ENCODE measurements around the gene XIRP2. TPM values are rescaled to one million over a fixed set of nuclear protein-coding genes. Genes with fewer than 3 reads are reported as not detected.

The XIRP2 gene
- total and polyA plus RNA-seq, 2 of the 8 experiments (the other 6 are each of a cell fraction or from before 2014, with no cell fraction given), result 0.11 TPM; not detected in 1

GRCh38 chr2:166882851-166883250 is 5.4 kb upstream of the XIRP2 start:
- POLR2A ChIA-PET (ENCODE audit: partially characterized antibody), result no interaction called here
- H3K36me3 ChIP-seq (ENCODE audit: control insufficient read depth in 2 of 4, insufficient read depth in 4 of 4, low read length in 3 of 4), result no peaks in the 10 kb centered on the region

More at GRCh38 chr2:166882851-166883250, 5.4 kb upstream of the XIRP2 start:
- Histone ChIP-seq H3K27me3 (replicated peaks in 1 of 4; ENCODE audit: control insufficient read depth in 3 of 4, extremely low read depth in 1 of 4, insufficient read depth in 3 of 4, low read length in 3 of 4) (no peaks in the 10 kb centered on the region), H4K20me1 (replicated peaks in 1 of 2; ENCODE audit: control insufficient read depth in 1 of 2, insufficient read depth in 2 of 2, low read length in 2 of 2) (no peaks in the 10 kb centered on the region), H3K79me1 (ENCODE audit: low read depth, low read length) (no peaks in the 10 kb centered on the region), H2BK15ac (ENCODE audit: low read length) (no peak overlapping the region), H2BK120ac (replicated peaks; ENCODE audit: low read depth, low read length) (no peak overlapping the region), H2AK5ac (ENCODE audit: low read depth, low read length) (no peak overlapping the region), H3K4me3 (ENCODE audit: extremely low read depth in 1 of 4, insufficient read depth in 2 of 4, low read depth in 3 of 4, low read length in 4 of 4) (no peak overlapping the region), H3K18ac (ENCODE audit: extremely low read depth, low read length) (no peak overlapping the region), H4K91ac (replicated peaks; ENCODE audit: insufficient read length, low read length) (no peak overlapping the region), H3K4me2 (ENCODE audit: insufficient read depth in 1 of 2, low read depth in 2 of 2, low read length in 2 of 2) (no peak overlapping the region), H2AFZ (ENCODE audit: low read length) (no peak overlapping the region), H4K5ac (ENCODE audit: insufficient read length, low read depth, low read length) (no peak overlapping the region), H3K79me2 (ENCODE audit: control insufficient read depth in 1 of 2, insufficient read depth in 2 of 2, low read length in 2 of 2) (no peaks in the 10 kb centered on the region), H2BK5ac (ENCODE audit: low read depth, low read length) (no peak overlapping the region), H3K4ac (replicated peaks; ENCODE audit: insufficient read length, low read depth, low read length) (no peak overlapping the region), H3K23ac (ENCODE audit: insufficient read length) (no peak overlapping the region), H3K9ac (replicated peaks in 1 of 4; ENCODE audit: extremely low read depth in 1 of 4, low read depth in 3 of 4, low read length in 3 of 4) (no peak overlapping the region), H3K27ac (ENCODE audit: low read depth, low read length) (no peak overlapping the region), H3K4me1 (replicated peaks in 1 of 4; ENCODE audit: control insufficient read depth in 3 of 4, insufficient read depth in 4 of 4, low read length in 3 of 4) (no peaks in the 10 kb centered on the region), H3K14ac (ENCODE audit: insufficient read length) (no peak overlapping the region), H3K23me2 (ENCODE audit: low read depth, low read length) (no peaks in the 10 kb centered on the region), H3K56ac (replicated peaks; ENCODE audit: insufficient read length, low read depth, low read length) (no peak overlapping the region), H3K9me3 (ENCODE audit: insufficient read depth in 2 of 2, low read depth in 1 of 2, low read length in 1 of 2) (no peaks in the 10 kb centered on the region), H4K8ac (ENCODE audit: extremely low read depth, insufficient read depth, low read length) (no peak overlapping the region), H2BK20ac (ENCODE audit: low read length) (no peak overlapping the region), H2BK12ac (ENCODE audit: low read depth, low read length) (no peak overlapping the region)
- FAIRE-seq, result no peak
- 93% methylated on average over 3 of the region's 3 CpGs; no CpG with 5 or more reads in 1 of the 2 experiments for WGBS, 2 experiments (ENCODE audit: extremely low coverage in 1 of 2, insufficient coverage in 1 of 2, insufficient read length in 1 of 2, insufficient replicate concordance in 2 of 2, low coverage in 1 of 2, low lambda C conversion rate in 2 of 2, missing lambda C conversion rate in 1 of 2)
- CTCF ChIA-PET (ENCODE audit: partially characterized antibody), result no interaction called here
- no peak for TF ChIP-seq SP1 (IDR thresholded peaks at IDR 0.05; ENCODE audit: low read depth, low read length)
- TF ChIP-seq SP4 (IDR thresholded peaks at IDR 0.05; ENCODE audit: low read length), result no peak
- TF ChIP-seq GABPA (IDR thresholded peaks at IDR 0.05; ENCODE audit: borderline replicate concordance, insufficient read depth, low read length), result no peak
- TF ChIP-seq CEBPB (IDR thresholded peaks at IDR 0.05; ENCODE audit: low read depth, low read length), result no peak
- TF ChIP-seq FOSL1 (IDR thresholded peaks at IDR 0.05; ENCODE audit: insufficient read depth, low read depth, low read length), result no peak
- DNase-seq (ENCODE audit: low read depth in 1 of 2, low spot score in 2 of 2), result no peak

Measured in H1 (cell line).